MM.1S (cell line): ENCODE results near the gene SLC48A1.

Experiments
- DNase-seq: peaks from one replicate; pipeline ENCODE4 v3.0.0-alpha.2; 2015
- H2AFZ ChIP-seq: fragments of 300-600 bp; sonication (generic); 2 replicates; pipeline ENCODE4 v1.6.0; 2016; ENCODE audit warnings: antibody characterized with exemption, low read length
- H3F3A ChIP-seq: fragments of 300-600 bp; sonication (generic); 2 replicates; pipeline ENCODE4 v1.6.1; 2016; ENCODE audit warnings: mild to moderate bottlenecking, antibody characterized with exemption, low read length, moderate library complexity, mixed read lengths; ENCODE audit not compliant: insufficient read depth
- H3K27ac ChIP-seq: fragments of 300-600 bp; sonication (generic); 2 replicates; pipeline ENCODE4 v1.5.1; 2016; ENCODE audit warnings: mild to moderate bottlenecking, low read length
- H3K27me3 ChIP-seq: fragments of 300-600 bp; sonication (generic); replicated peaks from 2 replicates; pipeline ENCODE4 v1.6.0; 2016; ENCODE audit warnings: low read length; ENCODE audit not compliant: insufficient read depth
- H3K36me3 ChIP-seq: fragments of 300-600 bp; sonication (generic); replicated peaks from 2 replicates; pipeline ENCODE4 v1.6.1; 2016; ENCODE audit warnings: mild to moderate bottlenecking, low read length, mixed read lengths; ENCODE audit not compliant: insufficient read depth
- H3K4me1 ChIP-seq: fragments of 300-600 bp; sonication (generic); 2 replicates; pipeline ENCODE4 v1.6.1; 2016; ENCODE audit warnings: low read length, mixed read lengths
- H3K4me2 ChIP-seq: fragments of 300-600 bp; sonication (generic); 2 replicates; pipeline ENCODE4 v1.6.0; 2016; ENCODE audit warnings: low read depth, low read length
- H3K4me3 ChIP-seq: fragments of 300-600 bp; sonication (generic); 2 replicates; pipeline ENCODE4 v1.5.1; 2016; ENCODE audit warnings: low read length, mixed read lengths
- H3K79me2 ChIP-seq: fragments of 300-600 bp; sonication (generic); 2 replicates; pipeline ENCODE4 v1.6.1; 2016; ENCODE audit warnings: mixed run types, low read length, mixed read lengths
- H3K9ac ChIP-seq: fragments of 300-600 bp; sonication (generic); 2 replicates; pipeline ENCODE4 v1.6.1; 2016; ENCODE audit warnings: low read length, mixed read lengths
- H3K9me2 ChIP-seq: fragments of 300-600 bp; sonication (generic); replicated peaks from 2 replicates; pipeline ENCODE4 v1.6.1; 2016; ENCODE audit warnings: mild to moderate bottlenecking, low read length, mixed read lengths; ENCODE audit not compliant: insufficient read depth
- H3K9me3 ChIP-seq: fragments of 300-600 bp; sonication (generic); replicated peaks from 2 replicates; pipeline ENCODE4 v1.6.1; 2016; ENCODE audit warnings: mild to moderate bottlenecking, low read length, mixed read lengths; ENCODE audit not compliant: insufficient read depth
- H4K20me1 ChIP-seq: fragments of 300-600 bp; sonication (generic); 2 replicates; pipeline ENCODE4 v1.6.1; 2016; ENCODE audit warnings: mild to moderate bottlenecking, low read length, moderate library complexity, mixed read lengths; ENCODE audit not compliant: insufficient read depth
- EZH2 ChIP-seq: fragments of 300-600 bp; sonication (generic); optimal IDR thresholded peaks from 2 replicates; pipeline ENCODE3; 2017; ENCODE audit warnings: low read depth, mild to moderate bottlenecking, antibody characterized with exemption, low read length, mixed read lengths
- EZH2phosphoT487 ChIP-seq: fragments of 300-600 bp; sonication (generic); IDR thresholded peaks from 2 replicates; pipeline ENCODE4 v1.6.1; 2018; ENCODE audit warnings: antibody characterized with exemption, low read length
- TF ChIP-seq, protein P1 (sequence below): fragments of 300-600 bp; sonication (generic); IDR thresholded peaks from 2 replicates; pipeline ENCODE4 v1.5.1; 2016; ENCODE audit warnings: antibody characterized with exemption, low read length, mixed read lengths

The SLC48A1 gene

DNA sequence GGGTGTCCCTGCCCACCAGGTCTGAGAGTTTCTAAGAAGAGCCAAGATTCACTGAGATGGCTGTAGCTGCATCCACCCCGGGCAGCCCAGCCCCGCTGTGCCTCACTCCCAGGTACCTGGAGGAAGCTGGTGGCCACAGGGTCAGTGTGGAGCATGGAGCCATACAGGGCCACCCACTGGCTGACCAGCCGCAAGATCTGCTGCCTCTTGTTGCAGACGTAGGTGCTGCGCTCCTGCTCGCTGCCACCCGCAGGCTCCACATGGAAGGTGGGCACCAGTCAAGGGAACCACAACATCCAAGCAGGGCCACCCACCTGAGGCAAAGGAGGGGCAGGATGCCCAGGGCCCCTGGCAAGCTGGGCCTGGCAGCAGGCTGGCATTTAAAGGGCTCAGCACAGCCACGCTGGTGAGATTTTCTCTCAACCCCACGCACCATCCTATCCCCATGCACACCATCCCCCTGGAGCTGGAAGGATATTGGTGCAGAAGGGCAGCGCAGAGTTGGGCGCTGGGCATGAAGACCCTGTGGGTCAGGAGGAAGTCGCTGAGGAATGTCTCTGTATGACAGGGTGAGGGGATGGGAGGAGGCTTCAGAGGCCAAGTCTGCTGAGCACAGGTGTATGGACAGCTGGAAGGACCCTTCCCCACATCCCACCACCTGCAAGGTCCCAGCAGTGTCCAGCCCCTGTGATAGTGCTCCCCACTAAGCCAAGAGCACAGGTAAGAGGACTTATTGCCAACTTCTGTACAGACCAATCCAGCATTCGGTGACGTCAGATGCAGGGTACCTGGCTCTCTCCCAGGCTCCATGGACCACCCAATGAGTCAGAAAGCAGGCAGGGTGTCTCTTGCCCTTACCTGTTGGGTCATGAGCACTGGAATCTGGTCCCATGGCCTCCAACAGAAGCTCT lies 25.2 kb upstream of the SLC48A1 start:
- H3K4me1 ChIP-seq: peaks cover 19% of the 10 kb centered on the region
- no peaks in the 10 kb centered on the region; the same call in 1 of the 2 replicates for H3F3A ChIP-seq
- no peaks in the 10 kb centered on the region for H3K36me3 ChIP-seq
- H3K4me2 ChIP-seq: peak overlapping the region; percentile 18; the same call in 1 of the 2 replicates
- H4K20me1 ChIP-seq: no peaks in the 10 kb centered on the region
- DNase-seq: no peak
- no peak overlapping the region for H3K9ac ChIP-seq
- peak overlapping the region; percentile 23; the same call in 1 of the 2 replicates for H3K27ac ChIP-seq
- no peaks in the 10 kb centered on the region for H3K27me3 ChIP-seq
- no peak overlapping the region for H3K4me3 ChIP-seq
- TF ChIP-seq EZH2: no peak
- no peak for TF ChIP-seq EZH2phosphoT487
- TF ChIP-seq, protein P1, sequence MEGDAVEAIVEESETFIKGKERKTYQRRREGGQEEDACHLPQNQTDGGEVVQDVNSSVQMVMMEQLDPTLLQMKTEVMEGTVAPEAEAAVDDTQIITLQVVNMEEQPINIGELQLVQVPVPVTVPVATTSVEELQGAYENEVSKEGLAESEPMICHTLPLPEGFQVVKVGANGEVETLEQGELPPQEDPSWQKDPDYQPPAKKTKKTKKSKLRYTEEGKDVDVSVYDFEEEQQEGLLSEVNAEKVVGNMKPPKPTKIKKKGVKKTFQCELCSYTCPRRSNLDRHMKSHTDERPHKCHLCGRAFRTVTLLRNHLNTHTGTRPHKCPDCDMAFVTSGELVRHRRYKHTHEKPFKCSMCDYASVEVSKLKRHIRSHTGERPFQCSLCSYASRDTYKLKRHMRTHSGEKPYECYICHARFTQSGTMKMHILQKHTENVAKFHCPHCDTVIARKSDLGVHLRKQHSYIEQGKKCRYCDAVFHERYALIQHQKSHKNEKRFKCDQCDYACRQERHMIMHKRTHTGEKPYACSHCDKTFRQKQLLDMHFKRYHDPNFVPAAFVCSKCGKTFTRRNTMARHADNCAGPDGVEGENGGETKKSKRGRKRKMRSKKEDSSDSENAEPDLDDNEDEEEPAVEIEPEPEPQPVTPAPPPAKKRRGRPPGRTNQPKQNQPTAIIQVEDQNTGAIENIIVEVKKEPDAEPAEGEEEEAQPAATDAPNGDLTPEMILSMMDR: no peak
- H2AFZ ChIP-seq: no peak overlapping the region
- no peaks in the 10 kb centered on the region for H3K9me3 ChIP-seq
- H3K79me2 ChIP-seq: no peaks in the 10 kb centered on the region
- no peaks in the 10 kb centered on the region for H3K9me2 ChIP-seq

DNA sequence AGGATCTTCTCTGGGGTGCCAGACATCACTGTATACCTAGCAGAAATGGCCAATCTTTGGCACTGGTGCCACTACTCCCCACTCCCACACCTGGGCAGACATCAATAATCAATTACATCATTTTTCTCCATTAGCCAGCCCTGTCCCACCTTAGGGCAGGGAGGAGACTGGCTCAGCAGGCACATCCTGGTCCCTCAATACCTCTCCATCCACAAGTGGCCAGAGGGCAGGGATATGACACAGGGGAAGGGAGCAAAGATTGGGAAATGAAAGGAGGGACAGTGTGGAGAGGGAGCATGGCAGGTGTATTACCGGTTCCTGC lies 24.6 kb upstream of the SLC48A1 start:
- Histone ChIP-seq H3F3A (no peaks in the 10 kb centered on the region; the same call in 1 of the 2 replicates), H3K27me3 (no peaks in the 10 kb centered on the region), H3K4me1 (peaks cover 22% of the 10 kb centered on the region), H3K9me2 (no peaks in the 10 kb centered on the region), H4K20me1 (no peaks in the 10 kb centered on the region), H3K36me3 (no peaks in the 10 kb centered on the region), H3K4me2 (no peak overlapping the region), H3K9ac (no peak overlapping the region), H3K9me3 (no peaks in the 10 kb centered on the region), H2AFZ (no peak overlapping the region), H3K4me3 (no peak overlapping the region), H3K27ac (no peak overlapping the region), H3K79me2 (no peaks in the 10 kb centered on the region)
- no peak for DNase-seq
- TF ChIP-seq EZH2 (no peak), EZH2phosphoT487 (no peak)
- TF ChIP-seq, protein P1: no peak

DNA sequence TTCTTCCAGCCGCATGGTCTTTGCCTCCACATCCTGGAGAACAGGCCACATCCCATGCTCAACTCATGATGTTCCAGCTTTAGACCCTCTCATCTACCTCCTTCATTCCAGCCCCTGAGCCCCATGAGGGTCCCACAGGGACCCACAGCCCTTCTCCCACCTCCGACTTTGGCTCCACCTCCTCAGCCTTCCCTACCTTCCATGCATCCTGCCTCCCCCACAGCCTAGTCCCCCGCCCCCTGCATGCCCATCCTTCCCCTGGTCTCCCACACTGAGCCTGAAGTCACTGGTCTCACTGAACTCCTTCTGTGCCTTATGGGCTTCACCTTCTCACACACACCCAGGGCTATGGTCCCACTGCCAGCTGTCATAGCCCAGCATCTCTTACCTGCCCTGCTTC lies 24.1 kb upstream of the SLC48A1 start:
- H3K27ac ChIP-seq: no peak overlapping the region
- H3K9me3 ChIP-seq: no peaks in the 10 kb centered on the region
- TF ChIP-seq, protein P1: no peak
- TF ChIP-seq EZH2: no peak
- TF ChIP-seq EZH2phosphoT487: no peak
- H4K20me1 ChIP-seq: no peaks in the 10 kb centered on the region
- H3K79me2 ChIP-seq: no peaks in the 10 kb centered on the region
- peaks cover 26% of the 10 kb centered on the region for H3K4me1 ChIP-seq
- no peak overlapping the region for H3K4me2 ChIP-seq
- no peaks in the 10 kb centered on the region for H3K27me3 ChIP-seq
- H3K9ac ChIP-seq: no peak overlapping the region
- no peak overlapping the region for H2AFZ ChIP-seq
- no peaks in the 10 kb centered on the region for H3K9me2 ChIP-seq
- no peaks in the 10 kb centered on the region for H3K36me3 ChIP-seq
- no peak overlapping the region for H3K4me3 ChIP-seq
- DNase-seq: no peak
- no peaks in the 10 kb centered on the region; the same call in 1 of the 2 replicates for H3F3A ChIP-seq
